ENCODE measurements around the gene SATB2.

- TF ChIP-seq GATA3 (IDR thresholded peaks at IDR 0.05; ENCODE audit: low read depth, low read length) (no peak), GATA2 (IDR thresholded peaks at IDR 0.05; ENCODE audit: low read depth, low read length) (no peak)
Measured at GRCh38 chr2:199424160-199424559, 33.6 kb downstream of the SATB2 start.

All from SH-SY5Y (cell line).